CD4-positive, alpha-beta T cell treated with Interleukin-21 for 1 hour (primary cell): ENCODE measurements around the gene TOMM40.
"Not testable (repeated sequence)": the region's sequence is repeated elsewhere in the genome, so short reads cannot be mapped to it uniquely, and the experiment has no call there.

ENCODE experiments used
- DNase-seq: peaks from one replicate; pipeline ENCODE4 v3.0.0-alpha.2; 2020

TOMM40 gene

GRCh38 chr19:44891016-44891882 is at the start of gene TOMM40:
Gene TOMM40 (plus strand): TSS chr19:44891254. CDS start chr19:44891416, 162 bp downstream.
- peak; percentile 100 for DNase-seq

- DNase-seq: no peak
Measured at GRCh38 chr19:44845286-44845611, 45.8 kb upstream of the TOMM40 start.

DNA sequence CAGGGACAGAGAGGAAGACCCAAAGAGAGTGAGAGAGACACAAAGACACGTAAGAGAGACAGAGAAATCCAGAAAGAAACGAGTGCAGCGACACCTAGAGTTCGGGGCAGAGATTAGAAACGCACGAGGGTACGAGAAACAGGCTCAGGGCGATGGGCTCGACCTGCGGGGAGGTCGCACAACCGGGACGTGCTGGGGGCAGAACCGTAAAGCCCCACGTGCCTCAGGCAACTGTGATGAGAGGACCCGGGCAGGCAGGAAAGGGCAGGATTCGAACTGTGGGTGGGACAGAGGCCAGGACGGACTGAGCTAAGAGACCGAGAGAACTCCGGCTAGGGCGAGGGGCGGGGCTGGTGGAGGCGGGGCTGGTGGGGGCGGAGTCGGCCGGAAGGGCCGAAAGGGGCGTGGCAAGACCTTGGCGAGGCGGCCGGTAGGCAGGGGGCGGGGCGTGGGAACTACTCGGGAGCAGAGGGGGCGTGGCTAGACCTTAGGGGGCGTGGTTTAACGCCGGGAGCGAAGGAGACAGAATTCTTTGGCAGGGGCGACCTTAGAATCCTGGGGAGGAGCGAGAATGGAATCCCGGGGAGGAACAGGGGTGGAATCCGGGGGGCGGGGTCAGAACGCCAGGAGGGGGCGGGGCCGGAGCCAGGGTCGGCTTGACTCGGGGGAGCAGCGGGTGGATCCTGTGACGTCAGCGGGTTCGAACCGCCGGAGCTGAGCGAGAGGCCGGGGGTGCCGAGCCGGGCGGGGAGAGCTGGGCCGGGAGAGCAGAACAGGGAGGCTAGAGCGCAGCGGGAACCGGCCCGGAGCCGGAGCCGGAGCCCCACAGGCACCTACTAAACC is 45.2 kb upstream of the TOMM40 start, which contains the start of gene NECTIN2:
NECTIN2 (plus strand) TSS at position 686 of the 843 bp plus-strand sequence. CDS start 229 bp downstream, outside the sequence.
- peak; percentile 77 for DNase-seq

DNA sequence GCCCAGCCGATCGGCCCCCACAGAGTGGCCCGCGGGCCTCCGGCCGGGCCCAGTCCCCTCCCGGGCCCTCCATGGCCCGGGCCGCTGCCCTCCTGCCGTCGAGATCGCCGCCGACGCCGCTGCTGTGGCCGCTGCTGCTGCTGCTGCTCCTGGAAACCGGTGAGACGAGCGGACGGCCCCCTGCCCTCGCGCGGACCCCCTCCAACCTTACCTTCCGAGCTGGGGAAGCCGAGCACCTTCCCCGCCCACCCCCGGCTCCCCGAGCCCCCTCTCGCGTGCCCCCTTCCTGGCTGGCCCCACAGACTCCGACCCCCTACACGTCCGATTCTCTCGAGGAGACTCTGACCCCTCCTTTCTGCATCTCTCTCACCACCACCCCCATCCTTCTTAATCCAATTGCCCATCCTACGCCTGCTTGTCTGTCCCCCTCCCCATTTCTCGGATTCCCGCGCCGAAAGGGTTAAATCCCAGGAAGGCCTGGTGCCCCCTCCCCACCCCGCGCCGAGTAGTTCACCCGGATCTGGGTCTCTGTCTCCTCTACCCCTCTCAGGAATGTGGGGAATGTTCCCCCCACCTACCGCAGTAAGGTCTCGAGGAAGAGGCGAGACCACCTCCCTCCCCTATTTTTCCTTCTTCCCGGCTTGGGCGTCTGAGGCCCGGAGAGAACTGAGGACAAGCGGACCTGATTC is 44.5 kb upstream of the TOMM40 start:
- no peak for DNase-seq

- no peak for DNase-seq
Measured at GRCh38 chr19:44847144-44848035, 43.7 kb upstream of the TOMM40 start.

- DNase-seq: no peak
Measured at GRCh38 chr19:44848036-44848811, 42.8 kb upstream of the TOMM40 start.

- no peak for DNase-seq
Measured at GRCh38 chr19:44848812-44849447, 42.1 kb upstream of the TOMM40 start.

DNA sequence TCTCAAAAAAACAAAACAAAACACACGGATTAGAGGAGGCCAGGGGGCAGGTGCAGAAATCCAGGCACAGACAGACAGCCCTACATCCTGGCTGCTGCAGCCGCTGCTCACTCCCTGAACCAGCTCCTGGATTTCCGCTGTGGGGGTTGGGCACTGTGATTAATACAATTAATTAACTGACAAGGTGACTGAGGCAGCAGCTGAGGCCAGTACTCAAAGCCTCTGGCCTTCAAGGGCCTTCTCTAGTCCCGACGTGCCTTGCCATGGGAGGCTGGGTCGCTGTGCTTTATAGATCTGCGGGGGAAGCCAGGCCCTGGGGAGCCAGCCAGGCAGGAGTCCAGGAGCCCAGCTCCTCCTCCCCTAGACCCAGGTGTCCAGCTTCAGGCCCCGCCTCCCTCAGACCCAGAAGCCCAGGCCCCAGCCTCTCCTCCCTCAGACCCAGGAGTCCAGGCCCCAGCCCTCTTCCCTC is 40.4 kb upstream of the TOMM40 start:
- no peak for DNase-seq

DNA sequence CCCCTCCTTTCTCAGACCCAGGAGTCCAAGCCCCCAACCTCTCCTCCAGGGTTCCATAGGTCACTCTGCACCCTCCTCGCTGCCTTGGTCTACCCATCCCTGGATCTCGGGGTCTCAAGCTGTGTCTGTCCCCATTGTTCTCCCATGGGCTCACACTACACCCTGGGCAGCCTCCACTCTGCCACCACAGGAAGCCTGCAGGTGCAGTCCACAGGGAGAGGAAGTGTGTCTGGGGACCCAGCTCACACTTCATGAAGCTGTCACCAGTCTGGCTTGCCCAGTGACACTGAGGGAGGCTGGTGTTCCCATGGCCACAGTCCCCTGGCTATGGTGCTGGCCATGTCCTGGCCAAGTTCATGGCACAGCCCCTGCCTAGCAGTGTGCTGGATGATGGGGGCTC is 39.6 kb upstream of the TOMM40 start:
- DNase-seq: no peak

DNA sequence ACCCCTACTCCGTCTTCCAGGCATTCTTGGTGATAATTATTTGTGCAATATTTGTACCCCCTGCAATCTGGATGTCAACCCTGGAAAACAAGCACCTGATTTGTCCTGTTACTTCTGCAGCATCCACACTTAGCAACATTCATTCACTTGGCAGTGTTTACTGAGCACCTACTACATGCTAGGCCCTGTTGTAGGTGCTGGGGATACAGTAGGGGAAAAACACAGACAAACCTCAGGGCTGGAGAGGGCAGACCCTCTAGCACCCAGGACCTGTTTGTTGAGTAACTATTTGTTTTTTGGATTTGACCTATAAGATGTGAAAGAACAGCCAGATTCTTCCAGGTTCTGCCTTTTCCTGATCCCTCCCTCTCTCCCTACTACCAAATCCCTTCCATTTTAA is 35.4 kb upstream of the TOMM40 start:
- no peak for DNase-seq

DNA sequence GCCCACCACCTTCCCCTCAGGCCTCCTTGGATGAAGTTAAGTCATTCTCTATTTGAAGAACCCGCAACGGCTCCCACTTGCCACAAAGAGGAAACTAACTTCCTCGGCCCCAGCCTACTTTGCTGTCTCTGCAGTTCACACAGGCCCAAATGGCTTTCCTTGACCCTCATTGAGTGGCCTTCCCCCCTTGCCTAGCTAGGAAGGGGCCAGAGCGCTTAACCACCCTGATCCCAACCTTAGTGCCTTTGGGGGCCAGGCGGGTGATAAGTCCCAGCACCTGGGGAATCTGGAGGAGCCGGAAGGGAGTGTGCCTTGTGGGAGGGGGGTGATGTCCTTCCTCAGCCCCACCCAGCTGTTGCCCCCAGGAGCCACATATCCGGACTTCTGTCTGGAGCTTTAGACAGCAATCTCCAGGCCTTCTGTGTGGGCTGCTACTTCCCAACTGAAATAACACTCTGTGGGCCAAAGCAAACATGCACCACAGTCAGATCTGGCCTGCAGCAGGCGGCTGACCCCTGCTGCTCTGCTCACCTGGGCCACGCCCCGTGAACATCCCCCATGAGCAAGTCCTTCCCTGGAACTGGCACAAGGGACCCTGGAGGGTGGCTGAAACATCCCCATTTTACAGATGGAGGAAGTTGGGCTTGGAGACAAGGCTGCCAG is 34.5 kb upstream of the TOMM40 start:
- no peak for DNase-seq

- DNase-seq: no peak
Measured at GRCh38 chr19:44857837-44858236, 33.2 kb upstream of the TOMM40 start.

GRCh38 chr19:44861576-44861975 is 29.5 kb upstream of the TOMM40 start:
- not testable (repeated sequence) for DNase-seq

DNA sequence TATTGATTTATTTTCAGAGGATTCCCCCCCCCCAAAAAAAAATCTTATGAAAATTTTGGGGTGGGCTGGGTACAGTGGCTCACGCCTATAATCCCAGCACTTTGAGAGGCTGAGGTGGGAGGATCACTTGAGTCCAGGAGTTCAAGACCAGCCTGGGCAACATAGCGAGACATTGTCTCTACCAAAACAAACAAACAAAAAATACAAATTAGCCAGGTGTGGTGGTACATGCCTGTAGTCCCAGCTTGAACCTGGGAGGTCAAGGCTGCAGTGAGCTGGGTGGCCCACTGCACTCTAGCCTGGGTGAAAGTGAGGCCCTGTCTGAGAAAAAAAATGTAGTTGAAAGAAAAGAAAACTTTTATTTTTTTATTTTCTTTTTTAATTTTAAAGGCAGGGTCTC is 27.1 kb upstream of the TOMM40 start:
- DNase-seq: no peak

DNA sequence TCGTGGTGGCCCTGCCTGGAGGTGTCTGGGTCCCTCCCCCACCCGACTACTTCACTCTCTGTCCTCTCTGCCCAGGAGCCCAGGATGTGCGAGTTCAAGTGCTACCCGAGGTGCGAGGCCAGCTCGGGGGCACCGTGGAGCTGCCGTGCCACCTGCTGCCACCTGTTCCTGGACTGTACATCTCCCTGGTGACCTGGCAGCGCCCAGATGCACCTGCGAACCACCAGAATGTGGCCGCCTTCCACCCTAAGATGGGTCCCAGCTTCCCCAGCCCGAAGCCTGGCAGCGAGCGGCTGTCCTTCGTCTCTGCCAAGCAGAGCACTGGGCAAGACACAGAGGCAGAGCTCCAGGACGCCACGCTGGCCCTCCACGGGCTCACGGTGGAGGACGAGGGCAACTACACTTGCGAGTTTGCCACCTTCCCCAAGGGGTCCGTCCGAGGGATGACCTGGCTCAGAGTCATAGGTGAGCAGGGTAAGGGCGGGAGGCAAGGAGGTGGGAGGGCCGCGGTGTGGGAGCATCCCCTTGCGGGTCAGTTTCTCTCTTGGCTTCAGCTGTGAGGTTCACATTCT is 25.8 kb upstream of the TOMM40 start:
- DNase-seq: no peak

DNA sequence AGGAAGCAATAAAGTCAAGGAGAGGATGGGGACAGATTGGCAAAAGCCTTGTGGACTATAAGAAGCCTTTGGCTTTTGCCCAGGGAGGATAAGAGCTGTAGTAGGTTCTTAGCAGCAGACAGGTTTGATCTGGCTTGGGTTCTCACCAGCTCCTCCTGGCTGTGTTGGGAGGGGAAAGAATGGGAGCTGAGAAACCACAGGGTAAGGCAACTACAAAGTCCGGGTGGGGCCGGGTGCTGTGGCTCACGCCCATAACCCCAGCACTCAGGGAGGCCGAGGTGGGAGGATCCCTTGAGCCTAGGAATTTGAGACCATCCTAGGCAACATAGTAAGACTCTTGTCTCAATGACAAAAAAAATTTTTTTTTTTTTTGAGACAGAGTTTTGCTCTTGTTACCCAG is 24.4 kb upstream of the TOMM40 start:
- DNase-seq: no peak

DNA sequence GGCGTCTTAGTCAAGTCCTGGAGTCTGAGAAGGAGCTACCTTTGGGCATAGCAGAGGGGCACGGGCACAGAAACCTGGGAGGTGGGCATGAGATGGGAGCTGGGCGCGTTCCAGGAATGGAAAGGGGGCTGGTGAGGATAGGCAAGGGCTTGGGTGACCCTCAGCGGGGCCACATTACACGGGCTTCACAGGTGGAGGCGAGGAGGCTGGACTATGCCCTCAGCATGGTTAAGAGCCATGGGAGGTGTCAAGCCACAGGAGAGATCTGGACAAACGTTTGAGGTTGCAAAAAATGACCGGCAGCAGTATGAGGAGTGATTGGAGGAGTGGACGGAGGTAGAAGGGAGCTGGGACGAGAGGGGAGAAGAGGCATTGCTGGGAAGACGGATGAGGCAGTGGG is 23.5 kb upstream of the TOMM40 start:
- DNase-seq: no peak

DNA sequence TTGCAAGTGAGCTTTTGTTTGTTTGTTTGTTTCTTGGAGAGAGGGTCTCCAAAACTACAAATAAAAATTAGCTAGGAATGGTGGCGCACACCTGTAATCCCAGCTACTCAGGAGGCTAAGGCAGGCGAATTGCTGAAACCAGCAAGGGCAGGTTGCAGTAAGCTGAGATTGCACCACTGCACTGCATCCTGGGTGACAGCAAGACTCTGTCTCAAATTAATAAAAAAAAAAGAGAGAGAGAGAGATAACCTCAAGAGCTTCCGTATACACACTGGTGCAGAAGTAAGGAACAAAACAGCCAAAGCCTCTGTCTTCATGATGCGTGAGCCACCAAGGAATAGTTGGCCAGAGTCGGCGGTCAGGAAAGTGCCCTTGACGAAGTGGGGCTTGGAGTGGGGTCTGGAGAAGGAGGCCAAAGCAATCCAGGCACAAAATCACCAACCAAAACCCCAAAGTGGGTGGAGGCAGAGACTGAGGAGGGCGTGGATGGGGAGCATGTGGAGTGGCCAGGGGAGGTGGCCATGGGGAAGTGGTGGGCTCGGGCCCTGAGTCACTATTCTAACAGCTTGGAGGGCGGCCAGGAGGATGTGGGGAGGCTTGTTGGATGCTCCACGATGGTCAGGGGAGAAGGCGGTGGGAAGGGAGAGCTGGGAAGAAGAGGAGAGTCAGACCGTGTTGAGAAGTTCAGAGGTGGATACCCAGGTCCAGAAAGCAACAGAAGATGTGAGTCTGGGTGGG is 21.2 kb upstream of the TOMM40 start:
- no peak for DNase-seq

DNA sequence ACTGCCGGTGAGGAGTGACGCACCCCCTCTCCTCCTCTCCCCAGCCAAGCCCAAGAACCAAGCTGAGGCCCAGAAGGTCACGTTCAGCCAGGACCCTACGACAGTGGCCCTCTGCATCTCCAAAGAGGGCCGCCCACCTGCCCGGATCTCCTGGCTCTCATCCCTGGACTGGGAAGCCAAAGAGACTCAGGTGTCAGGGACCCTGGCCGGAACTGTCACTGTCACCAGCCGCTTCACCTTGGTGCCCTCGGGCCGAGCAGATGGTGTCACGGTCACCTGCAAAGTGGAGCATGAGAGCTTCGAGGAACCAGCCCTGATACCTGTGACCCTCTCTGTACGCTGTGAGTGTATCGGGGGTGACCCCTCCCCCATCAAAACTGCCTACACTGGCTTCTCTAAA is 19.2 kb upstream of the TOMM40 start:
- no peak for DNase-seq
